Fibroblast of lung (primary cell): Measurements from ENCODE around the gene MACC1. TPM values are rescaled to one million over a fixed set of nuclear protein-coding genes. Genes with fewer than 3 reads are reported as not detected.
"Not testable (repeated sequence)": the region's sequence is repeated elsewhere in the genome, so short reads cannot be mapped to it uniquely, and the experiment has no call there.

Experiments used
- DNase-seq, 2 donors: peaks; one replicate each; pipeline versions ENCODE4 v3.0.0 to v3.0.0-alpha.2; 2010; ENCODE audit warnings: low read depth in 2 of 2
- H2AFZ ChIP-seq: 2 replicates; pipeline ENCODE4 v1.5.1; 2012; ENCODE audit warnings: low read length, control low read depth, inconsistent platforms
- H3K27ac ChIP-seq: 2 replicates; pipeline ENCODE4 v1.5.1; 2011; ENCODE audit warnings: low read length, control low read depth; ENCODE audit not compliant: insufficient read depth
- H3K27me3 ChIP-seq: 2 replicates; pipeline ENCODE4 v1.5.1; 2011; ENCODE audit warnings: mild to moderate bottlenecking, low read length; ENCODE audit not compliant: control insufficient read depth, insufficient read depth
- H3K36me3 ChIP-seq: 2 replicates; pipeline ENCODE4 v1.5.1; 2011; ENCODE audit warnings: low read length; ENCODE audit not compliant: control insufficient read depth, insufficient read depth
- H3K4me1 ChIP-seq: 2 replicates; pipeline ENCODE4 v1.5.1; 2011; ENCODE audit warnings: low read length; ENCODE audit not compliant: control insufficient read depth, insufficient read depth; ENCODE audit errors: extremely low read depth
- H3K4me2 ChIP-seq: 2 replicates; pipeline ENCODE4 v1.5.1; 2011; ENCODE audit warnings: low read length, control low read depth; ENCODE audit not compliant: insufficient read depth; ENCODE audit errors: extremely low read depth
- H3K4me3 ChIP-seq, 4 experiments: fragments of 200-600 bp in 1 of 4; sonication (generic) in 1 of 4; replicated peaks in 1 of 4; 2 replicates each; pipeline ENCODE4 v1.5.1; 2011 to 2016; ENCODE audit warnings: low read length in 4 of 4, low read depth in 3 of 4, mild to moderate bottlenecking in 3 of 4, control low read depth in 2 of 4, inconsistent platforms in 1 of 4, mixed read lengths in 1 of 4; ENCODE audit not compliant: insufficient read depth in 1 of 4; ENCODE audit errors: control extremely low read depth in 1 of 4
- H3K79me2 ChIP-seq: 2 replicates; pipeline ENCODE4 v1.5.1; 2012; ENCODE audit warnings: mild to moderate bottlenecking, low read length, inconsistent platforms; ENCODE audit not compliant: control insufficient read depth, insufficient read depth
- H3K9ac ChIP-seq: 2 replicates; pipeline ENCODE4 v1.5.1; 2011; ENCODE audit warnings: mild to moderate bottlenecking, low read length, control low read depth; ENCODE audit not compliant: insufficient read depth
- H3K9me3 ChIP-seq: 2 replicates; pipeline ENCODE4 v1.5.1; 2012; ENCODE audit warnings: low read depth, low read length; ENCODE audit not compliant: control insufficient read depth, insufficient read depth
- H4K20me1 ChIP-seq: 2 replicates; pipeline ENCODE4 v1.5.1; 2011; ENCODE audit warnings: low read length; ENCODE audit not compliant: control insufficient read depth, insufficient read depth; ENCODE audit errors: extremely low read depth
- EZH2 ChIP-seq: IDR thresholded peaks from 2 replicates; pipeline ENCODE4 v1.5.1; 2012; ENCODE audit warnings: low read length, control low read depth, mild to moderate bottlenecking; ENCODE audit errors: missing control alignments
- polyA plus RNA-seq, 2 donors: library from polyadenylated mRNA; depleted of rRNA in 1 of 2; stranded (reverse) in 1 of 2; unstranded in 1 of 2; fragments of >200 nt; gene quantifications; 2 replicates each; pipeline ENCODE4 v1.2.1, GENCODE V29; 2011 to 2012; ENCODE audit warnings: missing spikeins in 1 of 2
- total RNA-seq: library from RNA; depleted of rRNA; stranded (reverse); fragments of >200 nt; gene quantifications from 2 replicates; pipeline ENCODE4 v1.2.1, GENCODE V29; 2014
- TF ChIP-seq, protein P1 (sequence below), 2 donors: IDR thresholded peaks in 1 of 2; conservative IDR thresholded peaks in 1 of 2; 1 replicate in 1 of 2; 2 replicates in 1 of 2; pipeline ENCODE4 v1.5.1; 2011 to 2012; ENCODE audit warnings: low read length in 2 of 2, control low read depth in 1 of 2, inconsistent platforms in 1 of 2, low read depth in 1 of 2, mild to moderate bottlenecking in 1 of 2

The MACC1 gene
- total and polyA plus RNA-seq, 2 donors (not counting 1 experiment from before 2014, with no cell fraction given), result under 0.01 to 0.33 TPM

DNA sequence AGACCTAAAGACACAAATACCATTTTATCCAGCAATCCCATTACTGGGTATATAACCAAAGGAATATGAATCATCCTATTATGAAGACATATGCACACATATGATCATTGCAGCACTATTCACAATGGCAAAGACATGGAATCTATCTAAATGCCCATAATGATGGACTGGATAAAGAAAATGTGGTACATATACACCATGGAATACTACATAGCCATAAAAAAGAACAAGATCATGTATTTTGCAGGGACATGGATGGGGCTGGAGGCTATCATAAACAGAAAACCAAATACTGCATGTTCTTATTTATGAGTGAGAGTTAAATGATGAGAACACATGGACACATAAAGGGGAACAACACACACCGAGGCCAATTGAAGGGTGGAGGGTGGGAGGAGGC, 3.8 kb downstream of the MACC1 start:
- H3K9me3 ChIP-seq, result no peaks in the 10 kb centered on the region
- no peaks in the 10 kb centered on the region for H4K20me1 ChIP-seq
- H3K27me3 ChIP-seq, result no peaks in the 10 kb centered on the region
- H3K79me2 ChIP-seq, result no peaks in the 10 kb centered on the region
- H3K4me3 ChIP-seq, result no peak overlapping the region
- H3K4me2 ChIP-seq, result no peak overlapping the region
- H3K4me1 ChIP-seq, result no peaks in the 10 kb centered on the region
- H3K9ac ChIP-seq, result no peak overlapping the region
- no peak overlapping the region for H3K27ac ChIP-seq
- no peak for TF ChIP-seq EZH2
- TF ChIP-seq, protein P1, sequence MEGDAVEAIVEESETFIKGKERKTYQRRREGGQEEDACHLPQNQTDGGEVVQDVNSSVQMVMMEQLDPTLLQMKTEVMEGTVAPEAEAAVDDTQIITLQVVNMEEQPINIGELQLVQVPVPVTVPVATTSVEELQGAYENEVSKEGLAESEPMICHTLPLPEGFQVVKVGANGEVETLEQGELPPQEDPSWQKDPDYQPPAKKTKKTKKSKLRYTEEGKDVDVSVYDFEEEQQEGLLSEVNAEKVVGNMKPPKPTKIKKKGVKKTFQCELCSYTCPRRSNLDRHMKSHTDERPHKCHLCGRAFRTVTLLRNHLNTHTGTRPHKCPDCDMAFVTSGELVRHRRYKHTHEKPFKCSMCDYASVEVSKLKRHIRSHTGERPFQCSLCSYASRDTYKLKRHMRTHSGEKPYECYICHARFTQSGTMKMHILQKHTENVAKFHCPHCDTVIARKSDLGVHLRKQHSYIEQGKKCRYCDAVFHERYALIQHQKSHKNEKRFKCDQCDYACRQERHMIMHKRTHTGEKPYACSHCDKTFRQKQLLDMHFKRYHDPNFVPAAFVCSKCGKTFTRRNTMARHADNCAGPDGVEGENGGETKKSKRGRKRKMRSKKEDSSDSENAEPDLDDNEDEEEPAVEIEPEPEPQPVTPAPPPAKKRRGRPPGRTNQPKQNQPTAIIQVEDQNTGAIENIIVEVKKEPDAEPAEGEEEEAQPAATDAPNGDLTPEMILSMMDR (conservative IDR thresholded peaks at IDR 0.05 in 1 of 2, IDR thresholded peaks at IDR 0.05 in 1 of 2; ENCODE audit: low read depth in 1 of 2, low read length in 2 of 2), result no peak
- H2AFZ ChIP-seq, result no peak overlapping the region
- no peak for DNase-seq
- H3K36me3 ChIP-seq, result no peaks in the 10 kb centered on the region

DNA sequence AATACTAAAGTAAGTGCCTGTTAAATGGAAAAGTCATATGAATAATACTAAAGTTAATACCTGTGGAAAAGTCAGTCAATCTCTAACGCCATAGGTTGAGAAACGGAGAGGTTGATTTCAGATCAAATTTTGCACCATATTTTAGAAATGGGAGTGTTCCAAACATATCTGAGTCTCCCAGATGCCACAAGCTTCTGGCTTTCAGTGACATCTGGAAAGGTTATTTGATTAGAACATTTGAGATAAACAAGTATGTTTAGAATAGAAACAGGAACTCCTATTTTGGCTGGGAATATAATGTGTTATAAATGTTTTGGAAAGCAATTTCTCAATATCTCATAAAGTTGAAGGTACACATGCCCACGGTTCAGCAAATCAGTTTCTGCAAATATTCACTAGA, 5.8 kb downstream of the MACC1 start:
- Histone ChIP-seq H3K79me2 (no peaks in the 10 kb centered on the region), H3K4me1 (no peaks in the 10 kb centered on the region), H3K9ac (no peak overlapping the region), H3K9me3 (no peaks in the 10 kb centered on the region), H3K4me2 (no peak overlapping the region), H3K4me3 (no peak overlapping the region), H3K27ac (no peak overlapping the region), H3K36me3 (no peaks in the 10 kb centered on the region), H2AFZ (no peak overlapping the region), H3K27me3 (no peaks in the 10 kb centered on the region), H4K20me1 (no peaks in the 10 kb centered on the region)
- no peak for DNase-seq
- TF ChIP-seq EZH2, result no peak
- TF ChIP-seq, protein P1 (conservative IDR thresholded peaks at IDR 0.05 in 1 of 2, IDR thresholded peaks at IDR 0.05 in 1 of 2; ENCODE audit: low read depth in 1 of 2, low read length in 2 of 2), result no peak

DNA sequence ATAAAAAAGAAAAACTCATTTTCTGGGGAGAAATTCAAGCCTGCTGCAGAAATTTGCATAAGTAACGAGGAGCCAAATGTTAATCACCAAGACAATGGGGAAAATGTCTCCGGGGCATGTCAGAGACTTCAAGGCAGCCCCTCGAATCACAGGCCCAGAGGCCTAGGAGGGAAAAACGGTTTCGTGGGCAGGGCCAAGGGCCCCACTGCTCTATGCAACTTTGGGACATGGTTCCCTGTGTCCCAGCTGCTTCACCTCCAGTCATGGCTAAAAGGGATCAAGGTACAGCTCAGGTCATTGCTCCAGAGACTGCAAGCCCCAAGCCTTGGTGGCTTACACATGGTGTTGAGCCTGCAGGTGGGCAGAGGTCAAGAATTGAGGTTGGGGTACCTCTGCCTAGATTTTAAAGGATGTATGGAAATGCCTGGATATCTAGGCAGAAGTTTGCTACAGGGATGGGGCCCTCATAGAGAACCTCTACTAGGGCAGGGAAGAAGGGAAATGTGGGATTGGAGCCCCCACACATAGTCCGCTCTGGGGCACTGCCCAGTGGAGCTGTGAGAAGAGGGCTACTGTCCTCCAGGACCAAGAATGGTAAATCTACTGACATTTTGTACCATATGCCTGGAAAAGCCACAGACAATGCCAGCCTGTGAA, 8.4 kb downstream of the MACC1 start:
- no peaks in the 10 kb centered on the region for H3K79me2 ChIP-seq
- no peak overlapping the region for H2AFZ ChIP-seq
- H3K27ac ChIP-seq, result no peak overlapping the region
- H3K4me2 ChIP-seq, result no peak overlapping the region
- no peak for DNase-seq
- no peaks in the 10 kb centered on the region for H4K20me1 ChIP-seq
- H3K36me3 ChIP-seq, result no peaks in the 10 kb centered on the region
- no peaks in the 10 kb centered on the region for H3K27me3 ChIP-seq
- no peak for TF ChIP-seq EZH2
- TF ChIP-seq, protein P1 (conservative IDR thresholded peaks at IDR 0.05 in 1 of 2, IDR thresholded peaks at IDR 0.05 in 1 of 2; ENCODE audit: low read depth in 1 of 2, low read length in 2 of 2), result no peak
- H3K9ac ChIP-seq, result no peak overlapping the region
- no peak overlapping the region for H3K4me3 ChIP-seq
- no peaks in the 10 kb centered on the region for H3K9me3 ChIP-seq
- no peaks in the 10 kb centered on the region for H3K4me1 ChIP-seq

DNA sequence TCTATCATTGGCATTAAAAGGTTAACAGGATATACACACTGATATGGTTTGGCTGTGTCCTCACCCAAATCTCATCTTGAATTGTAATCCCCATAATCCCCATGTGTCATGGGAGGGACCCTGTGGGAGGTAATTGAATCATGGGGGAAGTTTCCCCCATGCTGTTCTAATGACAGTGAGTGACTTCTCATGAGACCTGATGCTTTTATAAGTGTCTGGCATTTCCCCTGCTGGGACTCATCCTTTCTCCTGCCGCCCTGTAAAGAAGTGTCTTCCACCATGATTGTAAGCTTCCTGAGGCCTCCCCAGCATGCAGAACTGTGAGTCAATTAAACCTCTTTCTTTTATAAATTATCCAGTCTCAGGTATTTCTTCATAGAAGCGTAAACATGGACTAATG, 9.4 kb downstream of the MACC1 start:
- not testable (repeated sequence) for H3K27ac ChIP-seq, H3K4me3 ChIP-seq, H3K4me2 ChIP-seq, H3K9ac ChIP-seq, H3K9me3 ChIP-seq, DNase-seq, H3K27me3 ChIP-seq, H2AFZ ChIP-seq, H3K4me1 ChIP-seq, H3K36me3 ChIP-seq, H4K20me1 ChIP-seq, H3K79me2 ChIP-seq
